ENCODE measurements around the gene PKD2L2.
"Not testable (repeated sequence)": the region's sequence is repeated elsewhere in the genome, so short reads cannot be mapped to it uniquely, and the experiment has no call there.

The PKD2L2 gene

DNA sequence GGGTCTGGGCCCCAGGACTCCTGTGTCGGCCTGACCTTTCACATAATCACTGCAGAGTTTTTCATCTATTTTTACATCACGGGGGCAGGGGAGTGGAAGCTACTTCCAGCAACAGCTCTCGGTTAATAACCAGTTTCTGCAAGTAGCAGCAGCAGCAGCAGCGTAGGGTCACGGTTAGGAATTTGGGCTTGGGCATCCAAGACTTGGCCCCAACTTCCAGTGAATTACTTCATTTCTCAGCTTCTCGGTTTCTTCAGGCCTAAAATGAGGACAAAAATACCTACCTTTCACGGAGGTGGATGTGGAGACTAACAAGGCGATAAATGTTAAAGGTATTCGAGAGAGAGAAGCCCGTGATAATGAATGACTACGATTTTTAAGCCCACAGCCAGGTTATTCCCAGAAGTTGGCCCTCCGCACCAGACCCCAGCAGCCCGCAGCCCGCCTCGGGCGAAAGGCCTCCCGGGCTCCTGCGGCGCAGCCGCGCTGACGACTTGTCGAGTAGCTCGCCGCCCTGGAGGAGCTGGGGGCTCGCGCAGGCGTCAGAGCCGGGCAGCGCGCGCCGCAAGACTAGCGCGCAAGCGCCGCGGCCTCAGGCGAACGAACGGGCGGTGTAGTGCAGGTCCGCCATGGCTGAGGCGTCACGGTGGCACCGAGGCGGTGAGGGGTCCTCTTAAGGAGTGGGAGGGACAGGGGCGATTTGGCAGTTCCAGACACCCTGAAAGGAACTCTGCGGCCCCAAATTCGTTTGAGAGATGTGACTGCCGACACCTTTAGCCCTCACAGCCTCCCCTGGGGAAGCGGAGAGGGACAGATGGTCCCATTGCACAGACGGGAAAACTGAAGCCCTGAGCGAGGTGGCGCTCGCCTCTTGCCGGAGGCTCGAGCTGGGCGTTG is at the start of gene PKD2L2:
TSS of gene PKD2L2 (plus strand) at position 595 of the 897 bp plus-strand sequence. CDS start at position 630, 35 bp downstream.
- TF ChIP-seq, protein P1, sequence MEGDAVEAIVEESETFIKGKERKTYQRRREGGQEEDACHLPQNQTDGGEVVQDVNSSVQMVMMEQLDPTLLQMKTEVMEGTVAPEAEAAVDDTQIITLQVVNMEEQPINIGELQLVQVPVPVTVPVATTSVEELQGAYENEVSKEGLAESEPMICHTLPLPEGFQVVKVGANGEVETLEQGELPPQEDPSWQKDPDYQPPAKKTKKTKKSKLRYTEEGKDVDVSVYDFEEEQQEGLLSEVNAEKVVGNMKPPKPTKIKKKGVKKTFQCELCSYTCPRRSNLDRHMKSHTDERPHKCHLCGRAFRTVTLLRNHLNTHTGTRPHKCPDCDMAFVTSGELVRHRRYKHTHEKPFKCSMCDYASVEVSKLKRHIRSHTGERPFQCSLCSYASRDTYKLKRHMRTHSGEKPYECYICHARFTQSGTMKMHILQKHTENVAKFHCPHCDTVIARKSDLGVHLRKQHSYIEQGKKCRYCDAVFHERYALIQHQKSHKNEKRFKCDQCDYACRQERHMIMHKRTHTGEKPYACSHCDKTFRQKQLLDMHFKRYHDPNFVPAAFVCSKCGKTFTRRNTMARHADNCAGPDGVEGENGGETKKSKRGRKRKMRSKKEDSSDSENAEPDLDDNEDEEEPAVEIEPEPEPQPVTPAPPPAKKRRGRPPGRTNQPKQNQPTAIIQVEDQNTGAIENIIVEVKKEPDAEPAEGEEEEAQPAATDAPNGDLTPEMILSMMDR (IDR thresholded peaks at IDR 0.05; ENCODE audit: insufficient read depth, missing control alignments), result no peak
- DNase-seq (ENCODE audit: insufficient read length, low spot score) (no peak), FAIRE-seq (no peak)

- TF ChIP-seq, protein P1 (IDR thresholded peaks at IDR 0.05; ENCODE audit: insufficient read depth, missing control alignments), result no peak
- no peak for DNase-seq (ENCODE audit: insufficient read length, low spot score)
- FAIRE-seq, result no peak
Observed at GRCh38 chr5:137842296-137842695, 47.0 kb upstream of the PKD2L2 start.

- TF ChIP-seq, protein P1 (IDR thresholded peaks at IDR 0.05; ENCODE audit: insufficient read depth, missing control alignments), result no peak
- peak; percentile 84 for FAIRE-seq
Observed at GRCh38 chr5:137843676-137844299, 45.5 kb upstream of the PKD2L2 start.

GRCh38 chr5:137845472-137845871 is 43.8 kb upstream of the PKD2L2 start:
- DNase-seq (ENCODE audit: insufficient read length, low spot score) (no peak), FAIRE-seq (no peak)
- TF ChIP-seq, protein P1 (IDR thresholded peaks at IDR 0.05; ENCODE audit: insufficient read depth, missing control alignments), result no peak

More at GRCh38 chr5:137843676-137844299, 45.5 kb upstream of the PKD2L2 start:
- no peak for DNase-seq (ENCODE audit: insufficient read length, low spot score)

DNA sequence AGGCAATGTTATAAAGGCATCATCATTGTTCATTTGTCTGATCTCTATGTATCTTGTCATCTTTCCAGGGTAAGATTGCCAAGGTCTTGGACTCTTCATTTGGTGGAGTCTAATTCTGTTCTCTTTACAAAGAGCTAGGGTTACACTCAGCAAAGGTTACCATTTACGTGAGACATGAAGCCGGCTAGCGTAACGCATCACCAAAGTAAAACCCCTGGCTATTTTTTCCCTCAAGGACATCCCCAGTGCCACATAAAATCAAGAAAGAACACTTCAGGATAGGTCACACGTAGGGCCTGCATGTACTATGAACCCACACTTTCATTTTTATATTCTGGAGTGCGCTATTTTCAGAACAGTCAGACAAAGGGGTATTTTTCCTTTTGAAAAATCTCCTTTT is 41.6 kb upstream of the PKD2L2 start:
- no peak for FAIRE-seq
- no peak for DNase-seq (ENCODE audit: insufficient read length, low spot score)
- TF ChIP-seq, protein P1 (IDR thresholded peaks at IDR 0.05; ENCODE audit: insufficient read depth, missing control alignments), result no peak

DNA sequence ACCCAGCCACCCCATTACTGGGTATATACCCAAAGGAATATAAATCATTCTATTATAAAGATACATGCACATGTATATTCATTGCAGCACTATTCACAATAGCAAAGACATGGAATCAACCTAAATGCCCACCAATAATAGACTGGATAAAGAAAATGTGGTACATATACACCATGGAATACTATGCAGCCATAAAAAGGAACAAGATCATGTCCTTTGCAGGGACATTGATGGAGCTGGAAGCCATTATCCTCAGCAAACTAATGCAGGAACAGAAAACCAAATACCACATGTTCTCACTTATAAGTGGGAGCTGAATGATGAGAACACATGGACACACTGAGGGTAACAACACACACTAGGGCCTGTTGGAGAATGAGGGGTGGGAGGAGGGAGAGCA is 36.1 kb upstream of the PKD2L2 start:
- FAIRE-seq; DNase-seq (ENCODE audit: insufficient read length, low spot score): not testable (repeated sequence)

- FAIRE-seq (no peak), DNase-seq (ENCODE audit: insufficient read length, low spot score) (no peak)
- TF ChIP-seq, protein P1 (IDR thresholded peaks at IDR 0.05; ENCODE audit: insufficient read depth, missing control alignments), result no peak
Observed at GRCh38 chr5:137856201-137856600, 33.1 kb upstream of the PKD2L2 start.

Data from D721Med (cell line).